ENCODE results near the gene ADAMTSL2. TPM values are rescaled to one million over a fixed set of nuclear protein-coding genes. Genes with fewer than 3 reads are reported as not detected.

Gene ADAMTSL2
- total and polyA plus RNA-seq, 2 donors (not counting 1 experiment from before 2014, with no cell fraction given) = under 0.01 to 0.09 TPM

DNA sequence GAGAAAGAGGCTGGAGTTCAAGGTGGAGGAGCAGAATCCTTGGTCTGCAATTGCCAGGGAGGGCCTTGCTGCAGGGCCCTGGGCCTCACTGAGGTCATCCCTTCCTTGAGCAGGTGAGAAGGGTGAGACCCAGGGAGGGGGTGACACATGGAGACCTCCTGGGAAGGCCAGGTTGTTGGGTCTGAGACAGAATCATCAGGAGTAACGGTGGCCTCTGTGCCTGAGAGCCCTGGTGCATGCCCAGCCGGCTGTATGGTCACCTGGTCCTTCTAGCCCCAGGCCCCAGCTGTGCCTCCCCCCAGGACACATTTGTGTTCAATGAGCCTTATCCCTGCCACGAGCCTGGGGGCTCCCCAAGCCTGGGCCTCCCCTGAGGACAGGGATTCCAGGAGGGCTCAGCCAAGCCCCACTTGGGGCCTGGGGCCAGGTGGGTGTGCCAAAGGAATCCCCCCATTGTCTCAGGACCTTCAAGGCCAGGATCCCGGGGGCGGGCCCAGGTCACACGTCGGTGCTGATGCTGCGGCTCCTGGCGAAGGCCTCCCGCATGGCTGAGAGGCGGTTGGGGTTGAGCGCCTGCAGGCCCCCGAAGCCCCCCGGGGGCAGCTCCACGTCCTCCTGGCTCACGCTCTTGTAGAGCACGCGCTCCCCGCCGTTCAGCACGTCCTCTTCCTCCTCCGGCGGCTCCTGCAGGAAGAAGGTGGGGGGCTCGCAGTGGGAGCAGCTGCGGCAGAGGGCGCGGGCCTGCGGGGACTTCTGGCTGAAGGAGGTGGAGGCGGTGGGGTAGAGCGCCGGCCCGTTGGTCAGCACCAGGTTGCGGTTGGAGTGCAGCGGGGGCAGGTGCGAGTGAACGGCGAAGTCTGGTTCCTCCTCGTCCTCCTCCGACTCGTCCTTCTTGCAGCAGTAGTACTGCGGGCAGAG lies 44.3 kb downstream of the ADAMTSL2 start:
- Histone ChIP-seq H2AFZ (ENCODE audit: low read length) (no peak overlapping the region), H3K4me2 (ENCODE audit: extremely low read depth, insufficient read depth, low read length) (no peak overlapping the region), H3K9ac (ENCODE audit: insufficient read depth, low read length) (no peak overlapping the region), H3K4me1 (ENCODE audit: control insufficient read depth, extremely low read depth, insufficient read depth, low read length) (no peaks in the 10 kb centered on the region), H3K27ac (ENCODE audit: insufficient read depth, low read length) (no peak overlapping the region), H3K4me3 (replicated peaks in 1 of 4; ENCODE audit: control extremely low read depth in 1 of 4, insufficient read depth in 1 of 4, low read depth in 3 of 4, low read length in 4 of 4) (no peak overlapping the region), H4K20me1 (ENCODE audit: control insufficient read depth, extremely low read depth, insufficient read depth, low read length) (no peaks in the 10 kb centered on the region), H3K27me3 (ENCODE audit: control insufficient read depth, insufficient read depth, low read length) (peaks cover 9% of the 10 kb centered on the region), H3K9me3 (ENCODE audit: control insufficient read depth, insufficient read depth, low read depth, low read length) (no peaks in the 10 kb centered on the region), H3K79me2 (ENCODE audit: control insufficient read depth, insufficient read depth, low read length) (no peaks in the 10 kb centered on the region), H3K36me3 (ENCODE audit: control insufficient read depth, insufficient read depth, low read length) (no peaks in the 10 kb centered on the region)
- no peak for DNase-seq (ENCODE audit: low read depth in 2 of 2)
- TF ChIP-seq EZH2 (IDR thresholded peaks at IDR 0.05; ENCODE audit: low read length, missing control alignments) = no peak

DNA sequence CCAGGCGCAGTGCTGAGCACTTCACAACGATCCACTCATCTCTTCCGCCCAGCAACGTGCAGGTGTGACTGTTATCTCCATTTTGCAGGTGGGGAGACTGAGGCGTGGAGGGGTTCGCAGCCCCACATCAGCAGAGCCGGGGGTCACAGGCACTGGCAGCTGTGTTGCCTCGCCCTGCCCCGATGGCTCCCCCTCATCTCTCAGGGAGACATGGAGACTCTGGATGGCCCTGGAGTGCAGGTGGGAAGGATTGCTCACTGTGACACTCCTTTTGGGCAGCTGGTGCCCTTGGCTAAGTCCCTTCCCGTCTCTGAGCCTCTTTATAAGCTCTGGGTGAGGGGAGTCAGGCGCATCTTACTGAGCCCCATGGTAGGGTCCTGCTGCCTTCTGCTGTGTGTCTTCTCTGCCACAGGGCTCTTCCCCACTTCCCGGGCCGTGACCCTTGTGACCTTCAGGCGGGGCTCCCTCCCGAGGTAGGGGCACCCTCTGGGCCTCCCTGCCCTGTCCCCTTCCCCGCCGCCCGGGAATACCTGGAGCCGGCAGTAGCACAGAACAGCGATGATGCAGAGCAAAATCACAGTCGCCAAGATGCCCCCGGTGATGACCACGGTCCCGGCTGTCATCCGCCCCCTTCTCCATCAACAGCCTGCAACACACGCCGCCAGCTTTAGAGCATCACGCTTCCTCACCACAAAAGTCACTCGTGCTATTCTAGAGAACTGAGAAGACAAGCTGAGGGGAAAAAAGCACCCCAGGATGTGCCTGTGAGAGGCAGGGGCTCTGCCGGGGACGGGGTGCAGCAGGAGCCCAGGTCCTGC lies 45.3 kb downstream of the ADAMTSL2 start:
- H3K4me3 ChIP-seq (replicated peaks in 1 of 4; ENCODE audit: control extremely low read depth in 1 of 4, insufficient read depth in 1 of 4, low read depth in 3 of 4, low read length in 4 of 4) = no peak overlapping the region
- no peaks in the 10 kb centered on the region for H4K20me1 ChIP-seq (ENCODE audit: control insufficient read depth, extremely low read depth, insufficient read depth, low read length)
- no peaks in the 10 kb centered on the region for H3K79me2 ChIP-seq (ENCODE audit: control insufficient read depth, insufficient read depth, low read length)
- peaks cover 13% of the 10 kb centered on the region for H3K27me3 ChIP-seq (ENCODE audit: control insufficient read depth, insufficient read depth, low read length)
- H3K4me2 ChIP-seq (ENCODE audit: extremely low read depth, insufficient read depth, low read length) = no peak overlapping the region
- H2AFZ ChIP-seq (ENCODE audit: low read length) = no peak overlapping the region
- H3K9ac ChIP-seq (ENCODE audit: insufficient read depth, low read length) = no peak overlapping the region
- H3K36me3 ChIP-seq (ENCODE audit: control insufficient read depth, insufficient read depth, low read length) = no peaks in the 10 kb centered on the region
- no peak for TF ChIP-seq EZH2 (IDR thresholded peaks at IDR 0.05; ENCODE audit: low read length, missing control alignments)
- TF ChIP-seq, protein P1, sequence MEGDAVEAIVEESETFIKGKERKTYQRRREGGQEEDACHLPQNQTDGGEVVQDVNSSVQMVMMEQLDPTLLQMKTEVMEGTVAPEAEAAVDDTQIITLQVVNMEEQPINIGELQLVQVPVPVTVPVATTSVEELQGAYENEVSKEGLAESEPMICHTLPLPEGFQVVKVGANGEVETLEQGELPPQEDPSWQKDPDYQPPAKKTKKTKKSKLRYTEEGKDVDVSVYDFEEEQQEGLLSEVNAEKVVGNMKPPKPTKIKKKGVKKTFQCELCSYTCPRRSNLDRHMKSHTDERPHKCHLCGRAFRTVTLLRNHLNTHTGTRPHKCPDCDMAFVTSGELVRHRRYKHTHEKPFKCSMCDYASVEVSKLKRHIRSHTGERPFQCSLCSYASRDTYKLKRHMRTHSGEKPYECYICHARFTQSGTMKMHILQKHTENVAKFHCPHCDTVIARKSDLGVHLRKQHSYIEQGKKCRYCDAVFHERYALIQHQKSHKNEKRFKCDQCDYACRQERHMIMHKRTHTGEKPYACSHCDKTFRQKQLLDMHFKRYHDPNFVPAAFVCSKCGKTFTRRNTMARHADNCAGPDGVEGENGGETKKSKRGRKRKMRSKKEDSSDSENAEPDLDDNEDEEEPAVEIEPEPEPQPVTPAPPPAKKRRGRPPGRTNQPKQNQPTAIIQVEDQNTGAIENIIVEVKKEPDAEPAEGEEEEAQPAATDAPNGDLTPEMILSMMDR (conservative IDR thresholded peaks at IDR 0.05 in 1 of 2, IDR thresholded peaks at IDR 0.05 in 1 of 2; ENCODE audit: low read depth in 1 of 2, low read length in 2 of 2) = no peak
- no peaks in the 10 kb centered on the region for H3K9me3 ChIP-seq (ENCODE audit: control insufficient read depth, insufficient read depth, low read depth, low read length)
- no peak overlapping the region for H3K27ac ChIP-seq (ENCODE audit: insufficient read depth, low read length)
- H3K4me1 ChIP-seq (ENCODE audit: control insufficient read depth, extremely low read depth, insufficient read depth, low read length) = no peaks in the 10 kb centered on the region
- no peak for DNase-seq (ENCODE audit: low read depth in 2 of 2)

GRCh38 chr9:133580419-133580738 lies 45.9 kb downstream of the ADAMTSL2 start:
- H3K79me2 ChIP-seq (ENCODE audit: control insufficient read depth, insufficient read depth, low read length) = no peaks in the 10 kb centered on the region
- no peak overlapping the region for H3K4me3 ChIP-seq (replicated peaks in 1 of 4; ENCODE audit: control extremely low read depth in 1 of 4, insufficient read depth in 1 of 4, low read depth in 3 of 4, low read length in 4 of 4)
- H3K4me1 ChIP-seq (ENCODE audit: control insufficient read depth, extremely low read depth, insufficient read depth, low read length) = no peaks in the 10 kb centered on the region
- H2AFZ ChIP-seq (ENCODE audit: low read length) = no peak overlapping the region
- H3K36me3 ChIP-seq (ENCODE audit: control insufficient read depth, insufficient read depth, low read length) = no peaks in the 10 kb centered on the region
- peaks cover 13% of the 10 kb centered on the region for H3K27me3 ChIP-seq (ENCODE audit: control insufficient read depth, insufficient read depth, low read length)
- no peak overlapping the region for H3K27ac ChIP-seq (ENCODE audit: insufficient read depth, low read length)
- H3K9ac ChIP-seq (ENCODE audit: insufficient read depth, low read length) = no peak overlapping the region
- DNase-seq (ENCODE audit: low read depth in 2 of 2) = no peak
- TF ChIP-seq, protein P1 (conservative IDR thresholded peaks at IDR 0.05 in 1 of 2, IDR thresholded peaks at IDR 0.05 in 1 of 2; ENCODE audit: low read depth in 1 of 2, low read length in 2 of 2) = no peak
- no peak for TF ChIP-seq EZH2 (IDR thresholded peaks at IDR 0.05; ENCODE audit: low read length, missing control alignments)
- H4K20me1 ChIP-seq (ENCODE audit: control insufficient read depth, extremely low read depth, insufficient read depth, low read length) = no peaks in the 10 kb centered on the region
- no peaks in the 10 kb centered on the region for H3K9me3 ChIP-seq (ENCODE audit: control insufficient read depth, insufficient read depth, low read depth, low read length)
- no peak overlapping the region for H3K4me2 ChIP-seq (ENCODE audit: extremely low read depth, insufficient read depth, low read length)
